Mucosa of gallbladder (tissue), 1 donor: ENCODE data around the gene LRP1-AS. TPM values are rescaled to one million over a fixed set of nuclear protein-coding genes. Genes with fewer than 3 reads are reported as not detected.

Source experiments
- DNase-seq: peaks from one replicate; pipeline ENCODE4 v3.0.0-alpha.2; 2020; ENCODE audit warnings: low spot score
- total RNA-seq: library from RNA; stranded (reverse); gene quantifications from one replicate; pipeline ENCODE4 v1.2.1, GENCODE V29; 2021
- donor health status: DM: no; HTN: no; CAD: no.

The LRP1-AS gene
- total RNA-seq, 1 donor from 2014 or later, result not detected

DNA sequence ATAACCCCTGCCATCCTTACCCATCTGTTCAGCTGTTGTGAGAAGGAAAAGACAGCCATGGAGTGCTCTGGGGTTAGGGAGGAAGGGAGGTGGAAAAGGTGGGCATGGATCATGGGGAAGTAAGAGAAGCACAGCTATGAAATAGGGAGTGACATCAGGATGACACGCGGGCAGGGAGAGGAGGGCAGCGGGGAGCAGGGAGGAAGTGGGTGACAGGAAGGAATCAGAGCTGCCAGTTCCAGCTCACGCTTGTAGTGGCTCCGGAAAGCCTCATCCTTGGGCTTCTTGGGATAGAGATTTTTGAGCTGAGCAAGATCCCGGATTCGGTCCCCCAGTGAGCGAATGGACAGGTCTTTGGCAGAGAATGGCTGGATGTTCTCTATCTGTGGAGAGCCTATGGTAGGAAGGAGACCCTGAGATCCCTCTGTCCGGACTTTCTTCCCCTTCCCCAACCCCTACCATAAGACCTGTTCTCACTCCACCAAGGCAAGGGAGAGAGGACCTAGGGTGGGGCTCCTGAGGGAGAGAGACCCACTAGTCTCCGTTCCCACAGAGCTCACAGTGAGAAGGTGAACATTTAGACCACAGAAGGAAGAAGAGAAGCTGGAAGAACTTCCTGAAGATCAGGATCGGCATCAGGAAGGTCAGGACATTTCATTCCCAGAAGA is 48.2 kb downstream of the LRP1-AS start:
- no peak for DNase-seq

GRCh38 chr12:57098546-57098945 is 48.9 kb downstream of the LRP1-AS start:
- no peak for DNase-seq

DNA sequence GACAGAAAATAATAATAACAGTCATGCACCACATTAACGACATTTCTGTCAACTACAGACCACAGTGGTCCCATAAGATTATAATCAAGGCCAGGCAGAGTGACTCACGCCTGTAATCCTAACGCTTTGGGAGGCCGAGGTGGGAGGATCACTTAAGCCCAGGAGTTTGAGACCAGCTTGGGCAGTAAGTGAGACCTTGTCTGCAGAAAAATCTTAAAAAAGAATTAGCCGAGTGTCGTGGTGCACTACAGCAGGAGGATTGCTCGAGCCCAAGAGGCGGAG is 49.9 kb downstream of the LRP1-AS start:
- DNase-seq, result no peak

GRCh38 chr12:57096748-57097553 is 50.5 kb downstream of the LRP1-AS start:
- DNase-seq, result no peak

DNA sequence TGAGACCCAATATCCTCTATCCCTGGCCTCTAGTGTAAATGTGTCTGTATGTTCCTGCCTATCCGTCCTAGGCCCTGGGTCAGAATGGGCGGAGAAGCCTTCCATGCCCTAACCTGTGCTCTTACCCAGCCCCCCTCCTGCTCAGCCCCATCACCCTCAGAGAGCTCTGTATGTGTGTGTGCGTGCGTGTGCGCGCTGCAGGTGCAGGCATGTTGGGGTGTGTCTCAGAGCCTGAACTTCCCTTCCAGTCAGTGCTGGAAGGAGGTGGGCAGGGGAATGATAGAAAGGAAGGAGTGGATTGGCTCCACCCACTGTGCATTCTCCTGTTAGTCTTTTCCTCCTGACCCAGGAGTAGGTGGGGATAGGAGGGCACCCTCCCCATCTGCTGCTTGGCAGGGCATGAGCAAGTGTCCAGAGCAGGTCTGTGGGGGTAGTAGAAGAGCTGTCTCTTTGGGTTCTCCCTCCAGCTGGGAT is 51.3 kb downstream of the LRP1-AS start:
- DNase-seq, result no peak

DNA sequence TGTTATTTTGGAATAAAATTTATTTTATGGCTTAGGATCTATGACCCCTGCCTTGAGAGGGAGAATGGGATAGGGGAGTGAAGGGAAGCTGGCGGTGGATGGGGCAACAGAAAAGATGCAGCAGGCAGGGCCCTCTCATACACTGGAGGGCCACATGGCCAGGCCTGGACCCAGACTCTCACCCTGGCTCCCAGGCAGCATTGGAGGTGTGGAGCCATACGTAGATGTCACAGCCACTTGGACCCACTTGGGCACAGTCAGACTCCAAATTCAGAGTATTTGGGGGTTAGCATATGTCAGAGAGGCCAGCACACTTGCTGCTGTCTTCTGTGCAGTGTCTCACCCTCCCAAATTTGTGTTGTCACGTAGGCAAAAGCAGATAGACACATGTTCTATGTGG is 52.0 kb downstream of the LRP1-AS start:
- no peak for DNase-seq

Other genes starting within 250 kb of the LRP1-AS start
- not detected for gene SDR9C7, start 213.2 kb downstream of the LRP1-AS start, total RNA-seq
- gene RDH16, start 190.0 kb downstream of the LRP1-AS start, total RNA-seq, result 0.52 TPM
- 5.7 TPM for gene ZBTB39, start 141.1 kb downstream of the LRP1-AS start, total RNA-seq
- 0.52 TPM for gene TAC3, start 131.1 kb downstream of the LRP1-AS start, total RNA-seq
- gene MYO1A, start 97.5 kb downstream of the LRP1-AS start, total RNA-seq, result 48.5 TPM
- 11.4 TPM for gene NEMP1, start 68.8 kb downstream of the LRP1-AS start, total RNA-seq
- 21.4 TPM for gene NAB2, start 58.5 kb downstream of the LRP1-AS start, total RNA-seq
- 287 TPM for gene STAT6, start 36.3 kb downstream of the LRP1-AS start, total RNA-seq
- gene LRP1, start 19.1 kb downstream of the LRP1-AS start, total RNA-seq, result 241 TPM
- gene NXPH4, start 69.2 kb upstream of the LRP1-AS start, total RNA-seq, result 0.83 TPM
- 65.1 TPM for gene SHMT2, start 82.1 kb upstream of the LRP1-AS start, total RNA-seq
- gene STAC3, start 103.6 kb upstream of the LRP1-AS start, total RNA-seq, result 3.6 TPM